SW480 (cell line): ENCODE measurements around the gene KRT38.
"Not testable (repeated sequence)": the region's sequence is repeated elsewhere in the genome, so short reads cannot be mapped to it uniquely, and the experiment has no call there.

Experiments
- DNase-seq: peaks from one replicate; pipeline ENCODE4 v3.0.0-alpha.2; 2016; ENCODE audit warnings: low spot score

Gene KRT38

DNA sequence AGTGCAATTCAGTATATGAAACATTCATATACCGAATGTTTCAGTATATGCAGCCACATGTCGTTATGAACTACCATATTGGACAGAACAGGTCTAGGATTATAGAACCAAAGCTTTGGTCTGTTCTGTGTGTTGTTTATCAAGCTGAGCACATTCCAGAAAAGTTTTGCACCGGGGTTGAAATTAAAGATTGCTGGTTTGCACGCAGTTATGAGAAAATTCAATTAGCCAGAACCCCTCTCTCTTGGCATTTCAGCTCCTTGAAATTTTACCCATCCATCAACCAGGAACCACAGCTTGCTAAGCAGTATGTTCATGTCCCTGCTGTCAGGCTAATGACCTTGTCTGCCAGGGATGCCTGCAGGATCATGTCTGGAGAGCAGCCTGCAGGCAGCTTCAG lies 16.9 kb upstream of the KRT38 start:
- no peak for DNase-seq

GRCh38 chr17:41456204-41456603 lies 15.4 kb upstream of the KRT38 start:
- peak; percentile 29 for DNase-seq

DNA sequence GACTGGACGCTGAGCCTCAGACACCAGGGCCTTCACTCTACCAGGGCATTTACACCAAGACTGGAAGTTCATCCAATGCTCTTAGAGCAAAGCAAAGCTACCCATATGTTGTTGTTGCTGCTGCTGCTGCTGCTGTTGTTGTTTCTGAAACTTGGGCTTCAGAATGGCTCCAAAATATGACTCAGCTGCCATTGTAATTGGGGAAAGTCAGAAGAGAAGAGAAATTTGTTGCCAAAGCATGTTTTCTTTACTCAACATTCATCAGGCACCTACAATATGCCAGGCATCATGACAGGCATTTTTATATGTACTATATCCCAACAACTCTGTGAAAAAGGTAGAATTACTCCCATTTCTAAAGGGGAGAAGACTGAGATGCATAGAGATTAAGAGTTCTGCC lies 14.5 kb upstream of the KRT38 start:
- no peak for DNase-seq

GRCh38 chr17:41453066-41453465 lies 12.3 kb upstream of the KRT38 start:
- DNase-seq: no peak

- DNase-seq: no peak
These were observed 11.5 kb upstream of the KRT38 start for GRCh38 chr17:41452281-41452680.

- no peak for DNase-seq
These were observed 10.5 kb upstream of the KRT38 start for GRCh38 chr17:41451154-41451728.

- no peak for DNase-seq
These were observed 8.2 kb upstream of the KRT38 start for GRCh38 chr17:41449008-41449407.

DNA sequence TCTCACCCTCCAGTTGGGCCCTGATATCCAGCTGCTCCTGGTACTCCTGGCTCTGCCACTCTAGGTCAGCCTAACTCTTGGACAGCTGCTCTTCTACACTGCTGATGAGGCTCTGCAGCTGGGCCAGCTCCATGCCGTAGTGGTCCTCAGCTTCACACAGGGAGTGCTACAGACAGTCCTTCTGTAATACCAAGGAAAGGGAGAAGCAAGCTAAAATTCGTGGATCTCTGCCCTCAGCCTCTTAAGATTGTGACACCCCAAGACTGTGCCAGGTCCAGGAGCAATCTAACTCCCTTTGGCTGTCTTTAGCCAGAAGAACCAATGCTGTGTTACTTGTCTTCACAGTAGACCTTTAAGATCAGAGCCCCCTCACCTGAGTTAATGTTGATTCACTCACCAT lies 7.7 kb upstream of the KRT38 start:
- no peak for DNase-seq

DNA sequence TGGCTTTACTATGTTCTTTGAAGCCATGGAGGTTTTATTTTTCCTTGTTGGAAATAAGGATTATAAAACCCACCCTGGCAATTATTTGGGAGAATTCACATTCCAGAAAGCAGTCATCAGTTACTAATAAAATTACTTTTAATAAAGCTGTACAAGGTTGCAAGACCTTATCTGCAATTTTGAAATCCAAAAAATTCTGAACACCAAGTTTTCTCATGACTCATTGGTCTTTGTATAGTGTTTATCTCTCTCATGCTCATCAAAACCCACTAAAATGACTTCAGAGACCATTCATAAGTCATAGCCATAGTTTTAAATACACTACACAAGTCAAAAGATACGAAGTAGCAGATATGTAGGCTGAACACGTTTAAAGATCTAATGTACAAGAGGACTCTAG lies 6.0 kb upstream of the KRT38 start:
- no peak for DNase-seq

DNA sequence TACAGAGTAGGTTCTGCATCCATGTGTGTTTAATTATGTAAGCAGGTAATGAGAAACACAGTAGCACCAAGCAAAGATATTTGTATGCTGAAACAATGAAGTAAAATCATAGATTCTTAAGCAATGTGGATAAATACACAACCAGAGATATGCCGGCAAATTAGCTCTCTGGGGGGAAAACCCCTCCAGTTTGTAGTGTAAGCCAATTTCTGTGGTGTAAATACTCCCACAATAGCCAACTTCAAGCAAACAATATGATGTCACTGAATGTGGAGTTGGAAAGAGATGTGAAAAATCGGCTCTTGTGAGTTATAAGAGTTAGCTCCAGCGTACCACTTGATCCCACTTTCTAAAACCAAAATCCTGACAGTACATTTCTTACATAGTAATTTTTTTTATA lies 3.9 kb upstream of the KRT38 start:
- DNase-seq: no peak

DNA sequence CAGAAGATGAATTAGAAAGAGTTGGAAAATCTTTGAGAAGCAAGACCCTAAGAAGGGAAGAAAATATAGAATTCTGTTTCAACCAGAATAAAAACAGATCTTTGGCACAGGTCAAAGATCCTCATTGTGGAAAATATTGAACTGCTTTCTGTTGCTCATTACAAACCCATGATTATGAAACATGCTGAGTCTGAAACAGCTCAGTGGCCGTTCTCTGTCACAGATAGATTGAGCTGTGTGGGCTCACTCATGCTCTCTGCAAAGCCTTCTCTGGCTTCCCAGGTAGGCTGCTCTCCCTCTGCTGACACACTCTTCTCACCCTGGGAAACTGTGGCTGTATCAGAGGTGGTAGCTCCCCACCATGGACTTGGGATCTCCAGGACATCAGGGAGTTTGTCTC lies 3.4 kb upstream of the KRT38 start:
- DNase-seq: no peak

GRCh38 chr17:41442739-41443138 lies 2.0 kb upstream of the KRT38 start:
- no peak for DNase-seq

DNA sequence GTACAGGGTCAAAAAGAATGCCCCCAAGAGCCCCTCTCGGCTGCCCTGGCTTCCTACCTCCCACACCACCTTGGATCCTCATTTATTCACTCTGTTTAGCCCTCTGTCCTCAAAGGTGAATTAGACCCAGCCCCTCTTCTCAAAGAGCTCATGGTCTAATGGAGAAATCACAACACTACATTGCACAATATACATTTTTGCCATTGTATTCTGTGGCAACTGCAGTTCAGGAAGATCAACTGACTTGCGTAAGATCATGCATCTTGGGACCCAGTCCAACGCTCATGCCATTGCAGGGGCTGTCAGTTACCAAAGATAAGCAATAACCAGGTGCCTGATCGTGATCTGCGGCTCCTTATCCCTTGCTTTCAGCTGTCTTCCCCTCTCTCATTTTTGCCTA lies 1.4 kb downstream of the KRT38 start:
- DNase-seq: no peak

DNA sequence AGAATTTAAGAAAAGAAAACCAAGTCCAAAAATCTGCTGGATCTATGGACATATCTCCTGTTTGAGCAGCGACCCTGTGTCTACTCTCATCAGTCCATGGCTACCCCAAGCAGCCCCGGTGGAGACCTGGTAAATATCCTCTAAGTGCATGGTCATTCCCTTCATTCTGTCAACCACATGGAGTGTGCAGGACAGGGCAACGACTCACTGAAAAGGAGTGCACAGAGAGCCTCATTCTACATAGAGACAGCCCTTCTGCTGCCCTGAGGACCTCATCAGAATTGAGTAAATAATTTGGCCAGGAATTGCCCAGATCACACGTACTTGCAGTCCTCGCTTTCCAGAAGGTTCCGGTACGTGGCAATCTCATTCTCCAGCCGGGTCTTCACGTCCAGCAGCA lies 3.0 kb downstream of the KRT38 start:
- DNase-seq: no peak

DNA sequence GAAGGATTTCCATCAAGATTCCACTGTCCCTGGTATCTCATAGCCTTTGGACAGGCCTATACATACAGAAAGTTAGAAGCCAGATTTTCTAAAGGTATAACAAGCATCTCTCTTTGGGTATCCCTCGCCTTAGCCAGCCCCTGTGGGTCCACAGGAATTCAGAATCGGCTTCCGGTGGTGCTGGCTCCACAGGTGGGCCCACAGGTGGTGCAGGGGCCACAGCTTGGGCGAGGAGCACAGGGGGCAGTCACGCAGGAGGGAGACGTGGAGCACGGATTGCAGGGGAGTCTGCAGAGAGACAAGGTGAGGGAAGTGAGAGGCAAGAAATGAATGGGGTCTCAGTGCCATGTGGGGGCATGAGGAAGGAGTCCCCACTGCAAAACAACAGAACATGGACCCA lies 3.5 kb downstream of the KRT38 start:
- no peak for DNase-seq

DNA sequence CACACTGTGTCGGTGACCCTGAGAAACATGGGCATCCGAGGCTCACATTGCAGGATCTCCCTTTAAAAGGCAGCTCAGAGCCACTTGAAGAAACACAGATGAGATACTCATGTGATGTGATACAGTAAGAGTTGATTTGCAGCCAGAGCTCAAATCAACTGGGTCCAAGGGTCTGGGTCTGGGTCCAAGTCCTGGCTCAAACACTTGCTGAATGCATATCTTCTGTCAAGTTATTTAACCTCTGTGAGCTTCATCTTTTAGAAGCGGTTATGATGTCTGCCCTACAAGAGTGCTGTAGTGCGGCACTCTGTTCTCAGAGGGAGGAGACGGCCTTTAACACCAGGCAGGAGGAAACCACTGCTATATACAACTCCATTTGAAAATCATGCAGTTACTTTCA lies 6.4 kb downstream of the KRT38 start:
- DNase-seq: no peak

DNA sequence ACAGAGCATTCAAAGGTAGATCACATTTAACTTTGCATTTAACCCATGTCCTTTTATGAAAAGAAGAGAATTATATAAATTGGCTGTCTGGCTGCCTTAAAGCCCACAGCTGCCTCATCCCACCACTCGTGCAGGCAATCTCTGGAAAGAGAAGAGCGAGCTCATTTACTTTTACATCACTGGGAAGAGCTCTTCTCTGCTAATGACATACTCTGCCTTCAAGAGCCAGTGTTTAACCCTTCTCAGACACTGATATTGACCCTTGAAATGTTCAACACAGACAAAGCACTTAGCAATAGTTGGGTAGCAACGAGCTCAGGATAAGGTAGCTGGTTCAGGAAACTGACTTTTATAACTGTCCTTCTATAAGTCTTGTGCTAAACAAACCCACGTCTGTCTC lies 6.8 kb downstream of the KRT38 start:
- no peak for DNase-seq

- DNase-seq: no peak
These were observed 7.2 kb downstream of the KRT38 start for GRCh38 chr17:41433586-41433985.

DNA sequence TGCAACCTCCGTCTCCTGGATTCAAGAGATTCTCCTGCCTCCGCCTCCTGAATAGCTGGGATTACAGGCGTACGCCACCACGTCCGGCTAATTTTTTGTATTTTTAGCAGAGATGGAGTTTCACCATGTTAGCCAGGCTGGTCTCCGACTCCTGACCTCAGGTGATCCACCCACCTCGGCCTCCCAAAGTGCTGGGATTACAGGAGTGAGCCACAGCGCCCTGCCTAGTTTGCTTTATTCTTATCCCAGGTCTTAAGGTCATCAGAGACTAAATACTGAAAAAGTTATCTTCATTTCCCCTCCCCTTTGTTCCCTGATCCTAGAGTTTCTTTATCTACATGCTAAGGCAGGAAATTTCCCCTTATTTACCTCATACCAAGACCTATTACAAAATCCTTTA lies 10.4 kb downstream of the KRT38 start:
- DNase-seq: not testable (repeated sequence)

GRCh38 chr17:41429667-41430066 lies 11.1 kb downstream of the KRT38 start:
- DNase-seq: no peak

GRCh38 chr17:41428591-41429291 lies 12.0 kb downstream of the KRT38 start:
- peak; percentile 84 for DNase-seq

DNA sequence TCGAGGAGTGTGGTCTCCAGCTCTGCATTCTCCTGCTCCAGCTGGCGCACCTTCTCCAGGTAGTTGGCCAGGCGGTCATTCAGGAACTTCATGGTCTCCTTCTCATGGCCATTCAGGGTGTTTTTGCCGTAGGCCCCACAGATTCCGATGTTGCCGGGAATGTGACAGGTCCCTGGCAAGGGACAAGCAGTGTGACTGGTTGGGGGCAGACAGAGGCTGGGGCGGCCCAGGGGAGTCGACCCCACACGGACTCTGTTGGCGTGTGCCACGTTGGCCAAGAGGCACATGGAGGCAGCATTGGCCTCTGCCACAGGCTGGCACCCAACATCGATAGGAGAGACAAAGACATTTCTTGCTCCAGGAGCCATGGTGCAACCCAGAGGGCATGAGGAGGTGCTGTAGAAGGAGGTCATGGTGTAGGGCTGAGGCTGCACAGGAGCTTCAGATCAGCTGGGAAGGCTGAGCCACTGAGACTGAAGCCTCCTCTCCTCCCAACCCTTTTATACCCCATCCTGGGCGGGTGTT lies 16.6 kb downstream of the KRT38 start, which contains the start of gene KRT37:
Gene KRT37 (minus strand): TSS at position 475 of the 525 bp plus-strand sequence. CDS start 62 bp downstream, at position 413.
- no peak for DNase-seq

DNA sequence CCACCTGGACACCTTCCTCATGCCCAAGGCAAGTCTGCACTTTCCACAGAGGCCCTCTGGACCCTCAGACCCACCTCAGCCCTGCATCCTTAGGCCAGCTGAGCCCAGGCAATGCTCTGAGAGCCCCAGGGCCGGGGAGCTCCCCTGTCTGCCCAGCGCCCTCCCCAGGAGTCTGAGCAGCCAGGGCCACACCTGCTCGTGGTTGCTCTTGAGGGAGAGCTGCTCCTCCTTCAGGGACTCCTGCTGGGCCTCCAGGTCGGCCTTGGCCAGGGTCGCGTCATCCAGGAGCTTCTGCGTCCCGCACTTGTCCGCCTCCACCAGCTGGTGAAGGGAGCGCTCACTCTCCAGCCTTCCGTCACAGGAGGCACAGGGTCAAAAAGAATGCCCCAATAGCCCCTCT lies 18.2 kb downstream of the KRT38 start:
- DNase-seq: not testable (repeated sequence)

DNA sequence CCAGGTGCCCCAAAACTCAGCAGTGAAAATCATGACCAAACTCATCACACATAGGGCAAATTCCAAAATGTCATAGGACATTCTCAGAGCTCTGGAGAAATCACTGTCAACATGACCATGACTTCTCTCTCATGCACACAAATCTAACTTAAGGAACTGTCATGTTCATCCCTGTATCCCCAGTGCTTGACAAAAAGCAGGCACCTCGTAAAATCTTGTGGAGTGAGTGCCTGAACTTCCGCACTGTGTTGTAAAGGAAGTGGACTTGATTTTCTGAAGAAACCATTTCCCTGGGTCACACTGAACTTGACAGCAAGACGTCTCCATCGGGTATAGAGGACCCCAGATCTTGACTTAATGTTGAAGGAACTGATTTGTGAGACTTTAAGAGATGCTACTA lies 19.2 kb downstream of the KRT38 start:
- no peak for DNase-seq
